ENCODE measurements around the gene SDK2. TPM values are rescaled to one million over a fixed set of nuclear protein-coding genes. Genes with fewer than 3 reads are reported as not detected.

SDK2 gene
- polyA plus RNA-seq, 1 of the 3 experiments (the other 2 are of a cell fraction), result 0.02 TPM

- Histone ChIP-seq H3K27ac (ENCODE audit: low read depth in 2 of 2, low read length in 1 of 2) (no peak overlapping the region), H3K27me3 (ENCODE audit: insufficient read depth) (no peaks in the 10 kb centered on the region), H3K4me2 (no peak overlapping the region), H3K9me2 (no peaks in the 10 kb centered on the region), H2AFZ (ENCODE audit: low read depth) (no peak overlapping the region), H3K36me3 (replicated peaks in 1 of 2; ENCODE audit: control insufficient read depth in 1 of 2, insufficient read depth in 2 of 2, low read length in 1 of 2) (no peaks in the 10 kb centered on the region), H3K4me3 (ENCODE audit: low read depth in 2 of 2, low read length in 1 of 2) (no peak overlapping the region), H3K9ac (no peak overlapping the region), H3K4me1 (ENCODE audit: control insufficient read depth in 1 of 2, insufficient read depth in 2 of 2, low read depth in 1 of 2, low read length in 1 of 2) (peaks cover 0 to 12% of the 10 kb centered on the region in 2 experiments; a peak in 2 of 4 replicates), H3F3A (replicated peaks; ENCODE audit: insufficient read depth) (no peaks in the 10 kb centered on the region), H3K79me2 (ENCODE audit: insufficient read depth) (no peaks in the 10 kb centered on the region), H4K20me1 (ENCODE audit: insufficient read depth) (no peaks in the 10 kb centered on the region), H3K9me3 (no peaks in the 10 kb centered on the region)
- POLR2A ChIA-PET, result no interaction called here
- CTCF ChIA-PET, result interaction anchor here (0.7 to 1.8 kb wide), 6 partner anchors 11 to 108 kb away, joined by 3 to 5 read pairs (median 4); no protein-coding TSS in a partner anchor
- WGBS (ENCODE audit: low lambda C conversion rate), result 29% methylated on average over 7 of the region's 7 CpGs
- no peak for TF ChIP-seq GABPA (IDR thresholded peaks at IDR 0.05; ENCODE audit: low read depth)
- TF ChIP-seq, protein P1, sequence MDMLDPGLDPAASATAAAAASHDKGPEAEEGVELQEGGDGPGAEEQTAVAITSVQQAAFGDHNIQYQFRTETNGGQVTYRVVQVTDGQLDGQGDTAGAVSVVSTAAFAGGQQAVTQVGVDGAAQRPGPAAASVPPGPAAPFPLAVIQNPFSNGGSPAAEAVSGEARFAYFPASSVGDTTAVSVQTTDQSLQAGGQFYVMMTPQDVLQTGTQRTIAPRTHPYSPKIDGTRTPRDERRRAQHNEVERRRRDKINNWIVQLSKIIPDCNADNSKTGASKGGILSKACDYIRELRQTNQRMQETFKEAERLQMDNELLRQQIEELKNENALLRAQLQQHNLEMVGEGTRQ (IDR thresholded peaks at IDR 0.05; ENCODE audit: borderline replicate concordance, low read depth, low read length), result no peak
- no peak for TF ChIP-seq SMC3 (IDR thresholded peaks at IDR 0.05; ENCODE audit: low read depth, low read length)
- TF ChIP-seq, protein P2, sequence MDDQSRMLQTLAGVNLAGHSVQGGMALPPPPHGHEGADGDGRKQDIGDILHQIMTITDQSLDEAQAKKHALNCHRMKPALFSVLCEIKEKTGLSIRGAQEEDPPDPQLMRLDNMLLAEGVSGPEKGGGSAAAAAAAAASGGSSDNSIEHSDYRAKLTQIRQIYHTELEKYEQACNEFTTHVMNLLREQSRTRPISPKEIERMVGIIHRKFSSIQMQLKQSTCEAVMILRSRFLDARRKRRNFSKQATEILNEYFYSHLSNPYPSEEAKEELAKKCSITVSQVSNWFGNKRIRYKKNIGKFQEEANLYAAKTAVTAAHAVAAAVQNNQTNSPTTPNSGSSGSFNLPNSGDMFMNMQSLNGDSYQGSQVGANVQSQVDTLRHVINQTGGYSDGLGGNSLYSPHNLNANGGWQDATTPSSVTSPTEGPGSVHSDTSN (IDR thresholded peaks at IDR 0.05), result no peak
- no peak for TF ChIP-seq EZH2phosphoT487 (IDR thresholded peaks at IDR 0.05; ENCODE audit: borderline replicate concordance, low read depth)
- TF ChIP-seq ELF1 (IDR thresholded peaks at IDR 0.05), result no peak
- TF ChIP-seq SIN3A (IDR thresholded peaks at IDR 0.05; ENCODE audit: borderline replicate concordance, low read depth, low read length), result no peak
- no peak for TF ChIP-seq TEAD4 (IDR thresholded peaks at IDR 0.05; ENCODE audit: borderline replicate concordance, insufficient read depth)
- no peak for TF ChIP-seq FOXM1 (IDR thresholded peaks at IDR 0.05; ENCODE audit: low read depth)
- TF ChIP-seq, protein P3, sequence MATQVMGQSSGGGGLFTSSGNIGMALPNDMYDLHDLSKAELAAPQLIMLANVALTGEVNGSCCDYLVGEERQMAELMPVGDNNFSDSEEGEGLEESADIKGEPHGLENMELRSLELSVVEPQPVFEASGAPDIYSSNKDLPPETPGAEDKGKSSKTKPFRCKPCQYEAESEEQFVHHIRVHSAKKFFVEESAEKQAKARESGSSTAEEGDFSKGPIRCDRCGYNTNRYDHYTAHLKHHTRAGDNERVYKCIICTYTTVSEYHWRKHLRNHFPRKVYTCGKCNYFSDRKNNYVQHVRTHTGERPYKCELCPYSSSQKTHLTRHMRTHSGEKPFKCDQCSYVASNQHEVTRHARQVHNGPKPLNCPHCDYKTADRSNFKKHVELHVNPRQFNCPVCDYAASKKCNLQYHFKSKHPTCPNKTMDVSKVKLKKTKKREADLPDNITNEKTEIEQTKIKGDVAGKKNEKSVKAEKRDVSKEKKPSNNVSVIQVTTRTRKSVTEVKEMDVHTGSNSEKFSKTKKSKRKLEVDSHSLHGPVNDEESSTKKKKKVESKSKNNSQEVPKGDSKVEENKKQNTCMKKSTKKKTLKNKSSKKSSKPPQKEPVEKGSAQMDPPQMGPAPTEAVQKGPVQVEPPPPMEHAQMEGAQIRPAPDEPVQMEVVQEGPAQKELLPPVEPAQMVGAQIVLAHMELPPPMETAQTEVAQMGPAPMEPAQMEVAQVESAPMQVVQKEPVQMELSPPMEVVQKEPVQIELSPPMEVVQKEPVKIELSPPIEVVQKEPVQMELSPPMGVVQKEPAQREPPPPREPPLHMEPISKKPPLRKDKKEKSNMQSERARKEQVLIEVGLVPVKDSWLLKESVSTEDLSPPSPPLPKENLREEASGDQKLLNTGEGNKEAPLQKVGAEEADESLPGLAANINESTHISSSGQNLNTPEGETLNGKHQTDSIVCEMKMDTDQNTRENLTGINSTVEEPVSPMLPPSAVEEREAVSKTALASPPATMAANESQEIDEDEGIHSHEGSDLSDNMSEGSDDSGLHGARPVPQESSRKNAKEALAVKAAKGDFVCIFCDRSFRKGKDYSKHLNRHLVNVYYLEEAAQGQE (IDR thresholded peaks at IDR 0.05; ENCODE audit: low read depth, low read length), result no peak
- DNase-seq, result no peak
These were observed 34.5 kb downstream of the SDK2 start for GRCh38 chr17:73609758-73610157.

GRCh38 chr17:73609060-73609459 lies 35.2 kb downstream of the SDK2 start:
- Histone ChIP-seq H3K27ac (ENCODE audit: low read depth in 2 of 2, low read length in 1 of 2) (no peak overlapping the region), H3K9me2 (no peaks in the 10 kb centered on the region), H3K4me3 (ENCODE audit: low read depth in 2 of 2, low read length in 1 of 2) (no peak overlapping the region), H4K20me1 (ENCODE audit: insufficient read depth) (no peaks in the 10 kb centered on the region), H2AFZ (ENCODE audit: low read depth) (no peak overlapping the region), H3F3A (replicated peaks; ENCODE audit: insufficient read depth) (no peaks in the 10 kb centered on the region), H3K36me3 (replicated peaks in 1 of 2; ENCODE audit: control insufficient read depth in 1 of 2, insufficient read depth in 2 of 2, low read length in 1 of 2) (no peaks in the 10 kb centered on the region), H3K79me2 (ENCODE audit: insufficient read depth) (no peaks in the 10 kb centered on the region), H3K9ac (no peak overlapping the region), H3K4me2 (no peak overlapping the region), H3K4me1 (ENCODE audit: control insufficient read depth in 1 of 2, insufficient read depth in 2 of 2, low read depth in 1 of 2, low read length in 1 of 2) (peaks cover 0 to 9% of the 10 kb centered on the region in 2 experiments; a peak in 2 of 4 replicates), H3K27me3 (ENCODE audit: insufficient read depth) (no peaks in the 10 kb centered on the region), H3K9me3 (no peaks in the 10 kb centered on the region)
- CTCF ChIA-PET, result interaction anchor here (1.0 to 1.8 kb wide), 3 partner anchors 11 to 38 kb away, joined by 3 to 5 read pairs (median 4); no protein-coding TSS in a partner anchor
- POLR2A ChIA-PET, result no interaction called here
- WGBS (ENCODE audit: low lambda C conversion rate), result 31% methylated on average over 5 of the region's 5 CpGs
- DNase-seq, result no peak
- TF ChIP-seq, protein P3 (IDR thresholded peaks at IDR 0.05; ENCODE audit: low read depth, low read length), result no peak
- TF ChIP-seq RAD21 (IDR thresholded peaks at IDR 0.05; ENCODE audit: low read length) (no peak), EP300 (IDR thresholded peaks at IDR 0.05; ENCODE audit: borderline replicate concordance in 1 of 2, low read depth in 1 of 2, low read length in 1 of 2) (no peak), TCF12 (IDR thresholded peaks at IDR 0.05) (no peak), FOXM1 (IDR thresholded peaks at IDR 0.05; ENCODE audit: low read depth) (no peak), RFX5 (IDR thresholded peaks at IDR 0.05; ENCODE audit: low read length) (no peak), JUND (IDR thresholded peaks at IDR 0.05) (no peak), MEF2A (IDR thresholded peaks at IDR 0.05; ENCODE audit: borderline replicate concordance, low read depth) (no peak), ELF1 (IDR thresholded peaks at IDR 0.05) (no peak)
- TF ChIP-seq, protein P4, sequence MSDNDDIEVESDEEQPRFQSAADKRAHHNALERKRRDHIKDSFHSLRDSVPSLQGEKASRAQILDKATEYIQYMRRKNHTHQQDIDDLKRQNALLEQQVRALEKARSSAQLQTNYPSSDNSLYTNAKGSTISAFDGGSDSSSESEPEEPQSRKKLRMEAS (IDR thresholded peaks at IDR 0.05; ENCODE audit: low read depth), result no peak
